ENCODE results near the gene C1orf216.
"Not testable (repeated sequence)": the region's sequence is repeated elsewhere in the genome, so short reads cannot be mapped to it uniquely, and the experiment has no call there.

GRCh38 chr1:35699152-35699551 lies 19.5 kb downstream of the C1orf216 start:
- TF ChIP-seq, protein P1, sequence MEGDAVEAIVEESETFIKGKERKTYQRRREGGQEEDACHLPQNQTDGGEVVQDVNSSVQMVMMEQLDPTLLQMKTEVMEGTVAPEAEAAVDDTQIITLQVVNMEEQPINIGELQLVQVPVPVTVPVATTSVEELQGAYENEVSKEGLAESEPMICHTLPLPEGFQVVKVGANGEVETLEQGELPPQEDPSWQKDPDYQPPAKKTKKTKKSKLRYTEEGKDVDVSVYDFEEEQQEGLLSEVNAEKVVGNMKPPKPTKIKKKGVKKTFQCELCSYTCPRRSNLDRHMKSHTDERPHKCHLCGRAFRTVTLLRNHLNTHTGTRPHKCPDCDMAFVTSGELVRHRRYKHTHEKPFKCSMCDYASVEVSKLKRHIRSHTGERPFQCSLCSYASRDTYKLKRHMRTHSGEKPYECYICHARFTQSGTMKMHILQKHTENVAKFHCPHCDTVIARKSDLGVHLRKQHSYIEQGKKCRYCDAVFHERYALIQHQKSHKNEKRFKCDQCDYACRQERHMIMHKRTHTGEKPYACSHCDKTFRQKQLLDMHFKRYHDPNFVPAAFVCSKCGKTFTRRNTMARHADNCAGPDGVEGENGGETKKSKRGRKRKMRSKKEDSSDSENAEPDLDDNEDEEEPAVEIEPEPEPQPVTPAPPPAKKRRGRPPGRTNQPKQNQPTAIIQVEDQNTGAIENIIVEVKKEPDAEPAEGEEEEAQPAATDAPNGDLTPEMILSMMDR (IDR thresholded peaks at IDR 0.05): not testable (repeated sequence)
- TF ChIP-seq EZH2 (IDR thresholded peaks at IDR 0.05; ENCODE audit: borderline replicate concordance, insufficient read depth, low read depth, low read length, poor library complexity, severe bottlenecking): not testable (repeated sequence)
